HG03175 (cell line): Measurements from ENCODE around the gene SLC26A11.
"Not testable (repeated sequence)": the region's sequence is repeated elsewhere in the genome, so short reads cannot be mapped to it uniquely, and the experiment has no call there.

Experiments
- ATAC-seq: cut with Tn5 transposase; IDR thresholded peaks from one replicate; pipeline ENCODE4 v1.9.1; 2021; ENCODE audit warnings: mild to moderate bottlenecking, moderate library complexity; ENCODE audit not compliant: unreplicated experiment

The SLC26A11 gene

GRCh38 chr17:80195671-80196529 is 24.3 kb upstream of the SLC26A11 start:
- no peak for ATAC-seq

GRCh38 chr17:80196652-80197051 is 23.6 kb upstream of the SLC26A11 start:
- ATAC-seq: no peak

GRCh38 chr17:80198144-80198661 is 22.0 kb upstream of the SLC26A11 start:
- no peak for ATAC-seq

- ATAC-seq: not testable (repeated sequence)
These were observed 20.9 kb upstream of the SLC26A11 start for GRCh38 chr17:80199295-80199694.

- ATAC-seq: no peak
These were observed 18.8 kb upstream of the SLC26A11 start for GRCh38 chr17:80201446-80201845.

DNA sequence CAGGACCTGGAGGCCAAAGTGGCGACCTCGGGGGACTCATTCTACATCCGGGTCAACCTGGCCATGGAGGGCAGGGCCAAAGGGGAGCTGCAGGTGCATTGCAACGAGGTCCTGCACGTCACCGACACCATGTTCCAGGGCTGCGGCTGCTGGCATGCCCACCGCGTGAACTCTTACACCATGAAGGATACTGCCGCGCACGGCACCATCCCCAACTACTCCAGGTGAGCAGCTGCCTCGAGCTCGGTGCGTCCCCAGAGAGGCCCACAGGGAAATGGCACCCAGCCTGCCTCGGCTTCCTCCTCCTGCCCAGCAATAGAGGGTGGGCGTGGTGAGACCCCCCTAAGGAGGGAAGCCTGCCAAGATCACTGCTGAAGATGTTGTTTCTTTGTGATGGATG is 18.0 kb upstream of the SLC26A11 start:
- no peak for ATAC-seq

GRCh38 chr17:80203471-80203963 is 16.7 kb upstream of the SLC26A11 start:
- ATAC-seq: no peak

- ATAC-seq: no peak
These were observed 15.4 kb upstream of the SLC26A11 start for GRCh38 chr17:80204626-80205468.

DNA sequence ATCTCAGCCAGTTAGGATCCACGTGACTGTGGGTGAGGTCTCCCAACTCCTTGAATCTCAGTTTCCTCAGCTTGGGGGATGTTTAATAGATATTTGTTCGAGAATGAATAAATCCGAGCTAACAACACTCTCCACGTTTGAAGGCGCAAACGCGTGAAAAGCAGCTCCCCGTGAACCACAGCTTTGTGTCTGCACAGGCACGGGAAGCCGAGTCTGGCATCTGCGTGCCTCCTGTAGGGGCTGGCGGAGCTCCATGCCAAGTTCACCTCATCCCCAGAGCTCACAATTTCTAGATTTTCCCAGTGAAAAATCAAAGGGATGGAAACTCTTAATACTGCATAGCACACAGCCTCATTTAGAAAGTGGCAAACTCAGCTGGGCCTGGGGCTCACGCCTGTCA is 14.4 kb upstream of the SLC26A11 start:
- no peak for ATAC-seq

- ATAC-seq: no peak
These were observed 12.2 kb upstream of the SLC26A11 start for GRCh38 chr17:80208050-80208449.

DNA sequence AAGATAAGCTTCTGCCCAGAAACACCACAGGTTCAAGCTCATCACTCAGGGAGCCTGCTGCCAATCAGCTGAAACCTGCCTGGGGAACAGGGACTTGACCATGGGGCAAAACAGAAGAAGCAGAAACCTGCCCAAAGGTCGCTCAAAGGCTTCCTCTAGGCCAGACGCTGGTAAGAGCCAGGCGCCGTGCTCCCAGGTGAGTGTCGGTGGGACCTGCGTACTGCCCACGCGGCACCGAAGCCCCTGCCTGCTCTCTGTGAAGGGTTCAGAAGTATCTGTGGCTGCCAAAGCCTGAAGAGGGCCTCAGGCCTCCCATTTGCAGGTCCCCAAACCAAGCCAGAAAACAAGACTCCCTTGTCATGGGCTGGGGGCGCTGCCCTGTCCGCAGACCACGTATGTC is 10.5 kb upstream of the SLC26A11 start:
- no peak for ATAC-seq

GRCh38 chr17:80210348-80211108 is 9.7 kb upstream of the SLC26A11 start:
- ATAC-seq: no peak

DNA sequence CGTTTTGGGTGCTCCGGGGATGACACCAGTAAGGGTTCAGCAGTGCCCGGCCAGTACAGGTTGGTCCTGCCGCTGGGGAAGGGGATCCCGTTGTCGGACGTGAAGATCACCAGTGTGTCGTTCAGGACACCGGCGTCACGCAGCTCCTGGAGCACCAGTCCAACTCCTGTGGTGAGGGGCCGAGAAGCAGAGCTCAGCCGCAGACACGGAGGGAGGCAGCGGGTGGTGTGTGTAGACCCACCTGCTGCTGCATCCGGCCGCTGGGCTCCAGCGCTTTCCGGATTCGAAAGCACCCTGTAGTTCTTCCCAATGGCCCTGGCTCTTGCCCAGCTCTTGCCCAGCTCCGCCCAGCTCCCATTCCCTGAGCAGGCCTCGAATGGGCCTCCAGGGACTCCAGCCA is 8.1 kb upstream of the SLC26A11 start:
- ATAC-seq: no peak

GRCh38 chr17:80212511-80212910 is 7.7 kb upstream of the SLC26A11 start:
- no peak for ATAC-seq

DNA sequence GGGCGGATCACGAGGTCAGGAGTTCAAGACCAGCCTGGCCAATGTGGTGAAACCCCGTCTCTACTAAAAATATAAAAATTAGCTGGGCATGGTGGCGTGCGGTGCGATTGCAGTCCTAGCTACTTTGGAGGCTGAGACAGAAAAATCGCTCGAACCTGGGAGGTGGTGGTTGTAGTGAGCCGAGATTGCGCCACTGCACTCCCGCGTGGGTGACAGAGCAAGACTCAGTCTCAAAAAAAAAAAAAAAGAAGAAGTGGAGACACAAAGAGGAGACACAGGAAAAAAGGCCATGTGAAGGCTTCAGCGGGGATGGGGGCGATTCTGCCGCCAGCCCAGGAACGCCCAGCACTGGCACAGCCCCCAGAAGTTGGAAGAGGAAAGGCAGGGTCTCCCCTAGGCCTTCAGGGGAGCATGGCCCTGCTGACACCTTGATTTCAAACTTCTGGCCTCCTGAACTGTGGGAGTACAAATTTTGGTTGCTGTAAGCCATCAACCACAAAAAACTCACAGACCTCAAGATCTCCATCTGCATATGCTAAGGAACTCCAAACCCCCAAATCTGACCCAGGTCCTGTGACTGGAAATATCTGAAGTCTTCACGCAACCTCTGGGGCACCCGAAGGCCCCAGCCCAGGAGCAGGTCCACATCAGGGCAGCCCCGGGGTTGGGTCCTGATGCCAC is 7.1 kb upstream of the SLC26A11 start:
- no peak for ATAC-seq

DNA sequence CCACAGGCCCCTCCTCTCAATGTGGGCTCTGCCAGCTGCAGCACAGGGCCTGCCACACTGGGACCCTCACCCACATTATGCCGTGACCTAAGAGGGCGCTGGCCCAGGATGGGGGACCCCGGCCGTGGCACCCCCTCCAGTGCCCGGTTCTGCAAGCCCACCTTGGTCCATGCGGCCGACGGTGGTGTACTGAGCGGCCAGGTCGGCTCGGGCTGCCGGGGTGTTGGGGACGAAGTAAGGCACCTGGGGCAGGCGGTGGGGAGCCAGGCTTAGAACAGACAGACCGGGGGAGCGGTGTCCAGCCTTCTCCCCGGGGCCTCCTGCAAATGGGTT is 6.6 kb upstream of the SLC26A11 start:
- ATAC-seq: no peak

DNA sequence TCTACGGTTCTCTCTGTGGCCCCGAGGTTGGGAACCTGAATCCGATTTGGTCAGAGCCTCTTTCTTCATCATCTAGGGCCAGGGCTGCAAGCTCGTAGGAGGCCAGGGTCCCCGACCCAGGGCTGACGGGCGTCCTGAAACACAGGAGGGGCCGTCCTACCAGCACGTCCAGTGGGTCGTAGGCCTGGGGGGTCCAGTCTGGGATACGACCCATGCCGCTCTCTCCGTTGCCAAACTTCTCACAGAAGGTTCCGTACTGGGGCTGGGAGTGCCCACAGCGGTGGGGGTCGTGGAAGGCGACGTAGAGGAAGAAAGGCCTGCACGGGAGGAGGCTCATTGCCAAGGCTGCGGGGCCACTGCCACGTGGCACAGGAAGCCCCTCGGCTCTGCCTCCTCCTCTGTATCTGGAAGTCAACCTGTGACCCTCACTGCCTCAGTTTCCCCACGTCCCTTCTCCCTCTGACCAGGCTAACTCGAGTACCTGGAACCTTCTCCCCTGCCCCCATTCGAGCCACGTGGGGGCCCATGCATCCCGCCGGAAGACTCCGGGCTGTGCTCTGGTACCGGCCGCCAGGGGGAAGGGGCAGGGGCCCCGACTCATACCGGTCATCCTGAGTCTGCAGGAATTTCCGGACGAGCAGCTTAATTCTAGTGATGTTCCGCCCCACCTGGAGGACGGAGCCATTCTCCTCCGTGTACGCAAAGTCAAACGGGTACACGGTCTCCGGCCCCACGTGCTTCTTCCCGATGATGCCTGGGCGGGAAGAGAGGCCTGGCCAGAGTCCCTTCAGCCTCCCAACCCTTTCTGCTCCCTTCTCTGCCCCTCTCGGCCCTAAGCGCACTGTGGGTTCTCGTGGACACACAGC is 6.0 kb upstream of the SLC26A11 start:
- no peak for ATAC-seq

- ATAC-seq: no peak
These were observed 5.4 kb upstream of the SLC26A11 start for GRCh38 chr17:80214878-80215210.
